ENCODE measurements around the gene KRTAP10-12. TPM values are rescaled to one million over a fixed set of nuclear protein-coding genes. Genes with fewer than 3 reads are reported as not detected.

KRTAP10-12 gene
- total and polyA plus RNA-seq, 3 donors from 2014 or later: not detected

DNA sequence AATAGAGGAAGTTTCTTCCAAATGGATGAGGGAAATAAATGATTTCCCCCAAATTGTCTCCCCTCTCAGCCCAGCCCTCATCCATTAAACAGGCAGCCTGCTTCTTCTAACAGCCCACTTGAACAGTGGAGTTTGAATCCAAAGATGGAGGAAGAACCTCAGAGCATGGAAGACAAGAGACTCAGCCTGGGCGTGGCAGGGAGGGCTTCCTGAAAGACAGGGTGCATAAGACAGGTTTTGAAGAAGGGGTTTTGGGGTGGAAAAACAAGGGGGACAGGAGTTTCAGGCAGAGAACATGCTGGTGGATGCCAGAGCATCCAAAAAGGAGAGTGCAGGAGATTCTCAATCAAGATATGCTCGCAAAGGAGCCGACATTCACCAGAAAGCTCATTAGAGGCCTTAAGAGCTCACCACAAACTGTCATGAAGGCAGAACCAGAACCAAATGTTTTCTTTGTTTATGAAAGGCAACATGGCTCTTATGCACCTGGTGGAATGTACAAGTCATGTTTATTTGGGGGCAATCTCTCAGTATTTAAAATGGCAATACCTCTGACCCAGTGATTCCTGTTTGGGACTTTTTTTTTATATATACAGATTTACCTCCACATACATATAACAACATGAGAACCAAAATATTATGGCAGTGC, 40.9 kb downstream of the KRTAP10-12 start:
- H3K27ac ChIP-seq: no peak overlapping the region
- H3K4me1 ChIP-seq: no peaks in the 10 kb centered on the region
- no peak overlapping the region for H3K4me3 ChIP-seq
- H3K27me3 ChIP-seq: no peaks in the 10 kb centered on the region
- H3K9me3 ChIP-seq: peaks cover 4% of the 10 kb centered on the region
- intact Hi-C loops (cut with DNase I; ENCODE audit: low total_unique reads): no loop called here
- H3K36me3 ChIP-seq (ENCODE audit: low read depth, missing control alignments): no peaks in the 10 kb centered on the region
- 62 to 66% methylated on average over 3 of the region's 3 CpGs for WGBS, 2 donors
- TF ChIP-seq, protein P1, sequence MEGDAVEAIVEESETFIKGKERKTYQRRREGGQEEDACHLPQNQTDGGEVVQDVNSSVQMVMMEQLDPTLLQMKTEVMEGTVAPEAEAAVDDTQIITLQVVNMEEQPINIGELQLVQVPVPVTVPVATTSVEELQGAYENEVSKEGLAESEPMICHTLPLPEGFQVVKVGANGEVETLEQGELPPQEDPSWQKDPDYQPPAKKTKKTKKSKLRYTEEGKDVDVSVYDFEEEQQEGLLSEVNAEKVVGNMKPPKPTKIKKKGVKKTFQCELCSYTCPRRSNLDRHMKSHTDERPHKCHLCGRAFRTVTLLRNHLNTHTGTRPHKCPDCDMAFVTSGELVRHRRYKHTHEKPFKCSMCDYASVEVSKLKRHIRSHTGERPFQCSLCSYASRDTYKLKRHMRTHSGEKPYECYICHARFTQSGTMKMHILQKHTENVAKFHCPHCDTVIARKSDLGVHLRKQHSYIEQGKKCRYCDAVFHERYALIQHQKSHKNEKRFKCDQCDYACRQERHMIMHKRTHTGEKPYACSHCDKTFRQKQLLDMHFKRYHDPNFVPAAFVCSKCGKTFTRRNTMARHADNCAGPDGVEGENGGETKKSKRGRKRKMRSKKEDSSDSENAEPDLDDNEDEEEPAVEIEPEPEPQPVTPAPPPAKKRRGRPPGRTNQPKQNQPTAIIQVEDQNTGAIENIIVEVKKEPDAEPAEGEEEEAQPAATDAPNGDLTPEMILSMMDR (IDR thresholded peaks at IDR 0.05): no peak
- no peak for TF ChIP-seq POLR2A (IDR thresholded peaks at IDR 0.05)
- no peak for DNase-seq

DNA sequence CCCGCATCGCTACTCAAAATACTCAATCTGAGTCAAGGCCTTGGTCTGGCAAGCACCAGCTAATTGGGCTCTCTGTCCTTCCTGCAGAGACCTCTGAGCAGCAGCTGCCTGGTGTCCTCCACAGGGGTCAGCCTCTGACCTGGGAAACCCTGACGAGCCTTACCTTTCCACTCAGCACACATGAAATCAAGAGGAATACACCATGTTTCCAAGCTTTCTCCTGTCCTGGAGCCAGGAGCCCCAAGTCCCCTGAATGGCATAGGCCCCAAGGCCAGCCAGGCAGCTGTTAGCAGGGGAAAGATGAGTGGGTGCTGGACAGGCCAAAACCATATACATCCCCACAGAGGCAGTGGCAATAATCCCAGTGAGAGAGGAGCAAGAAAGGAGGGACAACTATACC, 41.6 kb downstream of the KRTAP10-12 start:
- DNase-seq: no peak
- Histone ChIP-seq H3K4me3 (no peak overlapping the region), H3K36me3 (ENCODE audit: low read depth, missing control alignments) (no peaks in the 10 kb centered on the region), H3K9me3 (peaks cover 4% of the 10 kb centered on the region), H3K27ac (no peak overlapping the region), H3K27me3 (no peaks in the 10 kb centered on the region), H3K4me1 (no peaks in the 10 kb centered on the region)
- TF ChIP-seq, protein P1 (IDR thresholded peaks at IDR 0.05): no peak
- no peak for TF ChIP-seq POLR2A (IDR thresholded peaks at IDR 0.05)
- 92 to 96% methylated on average over 3 of the region's 3 CpGs for WGBS, 2 donors
- intact Hi-C loops (cut with DNase I; ENCODE audit: low total_unique reads): no loop called here

DNA sequence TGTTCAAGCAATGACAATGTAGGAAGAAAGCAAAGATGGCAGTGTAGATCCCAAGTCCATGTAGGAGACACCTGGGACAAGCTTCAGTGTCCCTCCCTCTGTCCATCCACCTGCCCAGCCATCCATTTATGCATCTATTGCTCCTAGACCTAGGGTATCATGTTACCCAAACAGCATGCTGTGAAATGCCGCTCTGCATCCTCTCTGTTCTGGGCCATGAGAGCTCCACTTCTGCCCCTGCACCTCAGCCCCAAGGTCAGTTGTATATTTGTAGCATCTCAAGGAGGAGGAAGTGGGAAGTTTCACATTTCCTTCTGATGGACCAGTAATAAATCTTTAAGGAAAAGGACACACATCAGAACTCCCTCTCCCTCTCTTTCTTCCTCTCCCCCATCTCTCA, 42.3 kb downstream of the KRTAP10-12 start:
- no peaks in the 10 kb centered on the region for H3K36me3 ChIP-seq (ENCODE audit: low read depth, missing control alignments)
- peaks cover 4% of the 10 kb centered on the region for H3K9me3 ChIP-seq
- intact Hi-C loops (cut with DNase I; ENCODE audit: low total_unique reads): no loop called here
- H3K27ac ChIP-seq: no peak overlapping the region
- H3K27me3 ChIP-seq: no peaks in the 10 kb centered on the region
- DNase-seq: no peak
- no peak overlapping the region for H3K4me3 ChIP-seq
- 85 to 100% methylated on average over 1 of the region's 1 CpG for WGBS, 2 donors
- TF ChIP-seq, protein P1 (IDR thresholded peaks at IDR 0.05): no peak
- TF ChIP-seq POLR2A (IDR thresholded peaks at IDR 0.05): no peak
- no peaks in the 10 kb centered on the region for H3K4me1 ChIP-seq

DNA sequence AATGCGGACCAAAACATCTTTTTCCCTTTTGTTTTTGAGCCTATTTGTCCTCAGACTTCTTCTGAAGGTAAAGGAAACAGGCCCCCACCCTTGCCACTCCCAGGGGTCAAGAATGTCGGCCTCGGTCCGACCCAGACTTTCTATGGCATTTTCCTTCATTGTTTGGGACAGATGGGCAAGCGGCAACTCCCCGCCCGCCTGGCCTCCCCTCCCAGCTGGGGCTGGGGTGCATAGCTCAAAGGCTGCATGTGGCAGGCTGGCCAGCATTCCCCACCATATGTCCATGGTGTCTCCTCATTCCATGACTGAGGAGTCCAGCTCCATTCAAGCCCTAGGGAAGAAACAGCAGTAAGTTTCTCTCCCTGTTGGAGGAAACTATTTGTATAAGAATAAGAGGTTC, 43.8 kb downstream of the KRTAP10-12 start:
- intact Hi-C loops (cut with DNase I; ENCODE audit: low total_unique reads): no loop called here
- WGBS, 2 donors: 87 to 96% methylated on average over 7 of the region's 7 CpGs
- TF ChIP-seq POLR2A (IDR thresholded peaks at IDR 0.05): no peak

DNA sequence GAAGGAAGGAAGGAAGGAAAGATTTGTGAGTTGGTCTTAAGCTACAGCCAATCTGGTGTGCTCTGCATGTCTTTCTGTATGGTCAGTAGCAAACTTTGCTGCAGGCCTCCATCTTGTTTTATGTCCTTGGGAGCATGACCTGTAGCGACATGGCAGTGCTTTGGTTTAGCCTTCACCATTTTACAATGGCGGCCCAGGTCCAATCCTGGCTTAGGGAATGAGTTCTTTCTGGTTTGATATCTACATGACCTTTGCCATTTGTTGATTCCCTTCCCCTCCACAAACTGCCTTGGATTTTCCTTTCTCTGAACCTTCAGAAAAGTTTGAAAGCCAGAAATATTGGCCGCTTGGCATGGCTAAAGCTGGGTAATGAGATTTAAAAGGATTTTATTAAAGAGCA, 44.9 kb downstream of the KRTAP10-12 start:
- TF ChIP-seq POLR2A (IDR thresholded peaks at IDR 0.05): no peak
- TF ChIP-seq, protein P1 (IDR thresholded peaks at IDR 0.05): no peak
- Histone ChIP-seq H3K27ac (no peak overlapping the region), H3K27me3 (no peaks in the 10 kb centered on the region), H3K4me3 (no peak overlapping the region), H3K4me1 (no peaks in the 10 kb centered on the region), H3K9me3 (peaks cover 4% of the 10 kb centered on the region), H3K36me3 (ENCODE audit: low read depth, missing control alignments) (no peaks in the 10 kb centered on the region)
- WGBS, 2 donors: 83 to 89% methylated on average over 3 of the region's 3 CpGs
- DNase-seq: no peak
- intact Hi-C loops (cut with DNase I; ENCODE audit: low total_unique reads): no loop called here

More for the DNA sequence above, 43.8 kb downstream of the KRTAP10-12 start:
- no peaks in the 10 kb centered on the region for H3K4me1 ChIP-seq
- no peaks in the 10 kb centered on the region for H3K36me3 ChIP-seq (ENCODE audit: low read depth, missing control alignments)
- no peak overlapping the region for H3K27ac ChIP-seq
- peaks cover 4% of the 10 kb centered on the region for H3K9me3 ChIP-seq
- H3K4me3 ChIP-seq: no peak overlapping the region
- H3K27me3 ChIP-seq: no peaks in the 10 kb centered on the region
- no peak for DNase-seq

Data from testis (tissue), 3 donors.